GM18526 (cell line): Measurements from ENCODE around the gene PAX4.

ENCODE experiments used
- POLR2A ChIP-seq: IDR thresholded peaks from 3 replicates; pipeline ENCODE4 v1.6.1; 2011; ENCODE audit not compliant: insufficient read length; ENCODE audit errors: extremely low read depth

The PAX4 gene

GRCh38 chr7:127618042-127618441, at the start of gene PAX4:
Gene PAX4 (minus strand): TSS chr7:127618142. CDS start chr7:127615928, 2,214 bp downstream.
- no peak for TF ChIP-seq POLR2A

- no peak for TF ChIP-seq POLR2A
Measured at GRCh38 chr7:127667017-127667670, 49.2 kb upstream of the PAX4 start.

- TF ChIP-seq POLR2A = no peak
Measured at GRCh38 chr7:127666602-127667001, 48.7 kb upstream of the PAX4 start.

GRCh38 chr7:127665922-127666321, 48.0 kb upstream of the PAX4 start:
- TF ChIP-seq POLR2A = no peak

- no peak for TF ChIP-seq POLR2A
Measured at GRCh38 chr7:127658970-127659630, 41.2 kb upstream of the PAX4 start.

- no peak for TF ChIP-seq POLR2A
Measured at GRCh38 chr7:127657500-127657899, 39.6 kb upstream of the PAX4 start.

- TF ChIP-seq POLR2A = no peak
Measured at GRCh38 chr7:127655720-127656119, 37.8 kb upstream of the PAX4 start.

GRCh38 chr7:127654404-127655394, 36.8 kb upstream of the PAX4 start:
- no peak for TF ChIP-seq POLR2A

- TF ChIP-seq POLR2A = no peak
Measured at GRCh38 chr7:127653396-127653795, 35.5 kb upstream of the PAX4 start.

- no peak for TF ChIP-seq POLR2A
Measured at GRCh38 chr7:127652333-127653248, 34.6 kb upstream of the PAX4 start.

GRCh38 chr7:127651556-127652332, 33.8 kb upstream of the PAX4 start, which contains the start of gene SND1:
Gene SND1 (plus strand): TSS chr7:127652194. CDS start chr7:127652374, 180 bp downstream.
- peak; percentile 87 for TF ChIP-seq POLR2A

- TF ChIP-seq POLR2A = no peak
Measured at GRCh38 chr7:127650847-127651555, 33.1 kb upstream of the PAX4 start.

GRCh38 chr7:127648986-127649385, 31.0 kb upstream of the PAX4 start:
- TF ChIP-seq POLR2A = no peak
